Uterus (tissue), 2 donors: ENCODE results near the gene ERI2.

Experiments used
- CTCF ChIP-seq, 4 experiments: fragments of 200-600 bp in 2 of 4; fragments of 450-650 bp in 2 of 4; sonication (generic) in 2 of 4; IDR thresholded peaks; one replicate each; pipeline ENCODE4 v1.5.1; 2016 to 2019; ENCODE audit warnings: antibody characterized with exemption in 4 of 4, mild to moderate bottlenecking in 2 of 4, moderate library complexity in 1 of 4
- POLR2A ChIP-seq, 2 donors: fragments of 450-650 bp; IDR thresholded peaks; one replicate each; pipeline ENCODE4 v1.6.1; 2016; ENCODE audit warnings: antibody characterized with exemption in 2 of 2, mild to moderate bottlenecking in 1 of 2, moderate library complexity in 1 of 2

GRCh38 chr16:20838240-20838639 is 32.0 kb upstream of the ERI2 start:
- no peak for TF ChIP-seq CTCF (IDR thresholded peaks at IDR 0.05)
- TF ChIP-seq POLR2A (IDR thresholded peaks at IDR 0.05): no peak
